NCI-H2107 (cell line): ENCODE measurements around the gene EFS.

Experiments
- DNase-seq: peaks from one replicate; lab custom pipeline; 2025; lab: John Stamatoyannopoulos, UW

Gene EFS

DNA sequence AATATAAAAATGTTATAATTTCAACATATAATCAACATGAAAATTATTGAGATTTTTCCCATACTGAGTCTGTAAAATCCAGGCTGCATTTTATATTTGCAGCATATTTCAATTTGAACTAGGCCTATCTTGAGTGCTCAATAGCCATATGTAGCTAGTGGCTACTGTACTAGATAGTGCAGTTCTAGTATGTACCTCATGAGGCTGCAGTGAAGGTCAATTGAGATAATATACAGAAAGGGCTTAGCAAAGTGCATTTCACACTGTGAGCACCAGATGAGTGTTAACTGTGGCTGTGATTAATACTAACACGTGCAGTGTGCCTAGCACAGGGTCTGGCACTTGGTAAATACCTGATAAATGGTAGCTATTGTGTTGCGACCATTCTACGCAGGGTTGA, 6.9 kb downstream of the EFS start:
- no peak for DNase-seq

DNA sequence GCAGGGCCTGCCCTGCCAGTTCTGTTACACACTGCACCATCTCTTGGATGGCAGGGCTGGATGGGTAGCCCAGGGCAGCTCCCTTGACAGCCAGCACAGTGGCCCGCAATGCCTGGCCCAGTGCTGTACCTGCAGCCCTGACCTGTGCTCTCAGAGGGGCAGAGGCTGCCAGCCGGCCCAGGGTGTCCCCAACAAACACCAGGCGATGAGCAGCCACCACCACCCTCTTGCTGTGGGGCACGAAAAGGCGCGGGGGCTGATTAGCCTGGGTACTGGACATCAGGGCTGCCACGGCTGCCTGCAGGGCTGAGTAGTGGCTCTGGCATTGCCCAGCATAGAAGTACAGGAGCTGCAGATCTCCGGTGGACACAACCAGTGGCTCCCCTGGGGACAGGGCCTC, 7.7 kb downstream of the EFS start:
- DNase-seq: no peak

DNA sequence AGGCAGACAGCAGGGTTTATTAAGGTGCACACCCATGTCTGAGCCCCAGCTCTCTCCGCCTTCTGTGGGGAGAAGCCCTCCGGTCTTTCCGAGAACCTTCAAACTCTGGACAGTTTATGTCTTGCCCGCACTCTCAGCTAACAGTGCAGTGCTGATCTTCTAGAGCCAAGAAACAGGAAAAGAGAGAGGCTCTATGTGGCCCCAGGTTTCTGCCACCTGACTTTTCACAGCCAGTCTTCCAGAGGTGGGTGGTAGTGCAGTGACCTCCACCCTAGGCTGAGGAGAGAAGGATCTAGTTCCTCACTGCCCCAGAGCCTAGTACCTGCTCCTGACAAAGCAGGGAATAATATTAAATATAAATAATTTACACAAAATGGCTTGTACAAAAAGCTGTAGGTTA, 8.3 kb downstream of the EFS start:
- no peak for DNase-seq

DNA sequence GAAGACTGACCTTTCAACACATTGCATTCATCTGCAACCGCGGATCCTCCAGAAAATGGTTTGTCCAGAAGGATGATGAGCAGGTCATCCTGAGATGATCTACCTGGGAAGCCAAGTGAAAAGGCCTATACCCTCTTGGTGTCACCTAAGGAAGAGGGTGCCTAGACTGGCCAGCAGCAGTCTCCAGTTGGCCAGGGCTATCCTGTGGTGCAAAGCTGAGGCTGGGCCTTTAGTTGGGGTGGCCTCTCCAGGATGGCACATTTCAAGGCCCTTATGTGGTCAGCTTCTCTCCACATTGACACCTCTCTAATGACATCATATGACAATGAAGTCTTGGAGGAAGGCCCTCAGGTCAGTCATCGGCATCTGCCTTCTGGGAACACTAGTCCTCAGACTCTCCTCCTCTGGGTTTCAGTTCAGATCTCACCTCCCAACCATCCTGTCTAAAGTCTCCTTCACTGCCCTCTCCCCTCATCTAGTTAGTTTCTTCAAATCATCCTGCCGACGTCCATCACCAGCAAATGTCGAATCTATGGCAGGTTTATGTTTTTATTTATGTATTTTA, 9.0 kb downstream of the EFS start:
- DNase-seq: no peak

DNA sequence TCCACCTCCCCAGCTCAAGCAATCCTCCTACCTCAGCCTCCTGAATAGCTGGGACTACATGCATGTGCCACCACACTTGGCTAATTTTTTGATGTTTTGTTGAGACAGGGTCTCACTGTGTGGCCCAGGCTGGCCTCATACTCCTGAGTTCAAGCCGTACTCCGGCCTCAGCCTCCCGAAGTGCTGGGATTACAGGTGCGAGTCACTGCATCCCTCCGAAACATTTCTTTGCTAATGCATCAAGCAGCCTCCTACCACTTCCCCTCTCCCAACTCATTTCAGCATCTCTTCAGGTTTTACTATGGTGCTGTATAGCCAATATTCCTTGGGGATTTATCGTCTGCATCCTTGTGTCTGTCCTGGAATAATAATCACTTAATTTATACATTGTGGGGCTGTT, 10.0 kb downstream of the EFS start:
- no peak for DNase-seq

DNA sequence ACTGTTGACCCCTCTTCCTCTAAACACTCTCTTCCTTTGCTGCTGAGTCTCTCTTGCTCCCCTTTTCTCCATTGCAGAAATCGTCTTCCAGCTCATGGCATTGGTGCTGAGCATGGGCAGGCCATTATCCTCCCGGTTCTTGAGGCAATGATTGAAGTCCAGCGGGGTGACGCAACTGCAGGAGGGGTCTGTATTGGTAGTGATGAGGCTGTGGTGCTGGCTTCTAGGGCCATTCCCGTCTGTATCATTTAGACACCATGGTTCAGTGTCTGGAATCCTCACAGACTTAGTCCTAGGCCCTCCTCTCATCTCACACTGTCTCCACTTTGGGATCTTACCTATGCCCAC, 11.6 kb downstream of the EFS start:
- DNase-seq: no peak

DNA sequence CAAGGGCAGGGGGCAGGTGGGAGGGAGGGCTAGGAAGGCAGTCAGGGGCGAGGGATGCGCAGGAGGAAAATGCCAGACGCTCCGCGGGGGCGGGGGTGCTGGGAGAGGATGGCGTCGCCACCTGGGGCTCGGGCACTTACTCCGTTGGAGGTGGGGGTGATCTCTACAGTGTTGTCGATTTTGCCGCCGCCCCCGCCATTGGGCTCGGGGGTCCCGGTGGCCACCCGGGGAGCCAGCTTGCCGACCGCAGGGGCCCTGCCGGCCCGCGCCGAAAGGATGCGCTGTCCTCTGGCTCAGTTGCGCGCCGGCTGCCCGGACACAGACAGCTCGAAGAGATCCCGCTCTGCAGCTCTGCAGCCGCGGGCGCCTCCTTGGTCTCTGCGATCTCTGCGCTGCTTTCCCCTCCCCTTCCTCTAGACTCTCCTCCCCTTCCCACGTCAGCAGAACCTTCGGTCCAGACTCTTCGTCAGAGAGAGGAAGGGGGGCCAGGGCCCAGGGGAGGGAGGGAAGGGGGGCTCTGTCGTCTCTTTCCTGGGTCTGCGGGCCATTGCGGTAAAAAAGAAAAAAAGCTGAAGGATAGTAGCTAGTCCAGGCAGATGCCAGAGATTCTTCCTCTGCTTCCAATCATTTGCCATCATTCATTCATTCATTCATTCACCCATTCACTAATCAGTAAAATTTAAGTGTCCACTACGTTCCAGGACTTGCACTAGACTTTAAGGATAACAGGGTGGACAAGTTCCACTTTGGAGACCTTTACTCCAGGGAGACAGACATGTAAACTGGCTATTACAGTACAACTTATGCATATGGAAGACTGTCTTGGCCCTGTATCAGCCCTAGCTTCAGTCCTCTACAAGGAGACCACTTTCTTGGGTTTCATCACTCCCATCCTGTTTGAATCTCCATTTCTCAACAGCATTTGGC, 12.2 kb downstream of the EFS start, which contains the start of gene SLC22A17:
Gene SLC22A17, minus strand, starts transcription at position 382 of the 927 bp plus-strand sequence.
- DNase-seq: peak; percentile 62

DNA sequence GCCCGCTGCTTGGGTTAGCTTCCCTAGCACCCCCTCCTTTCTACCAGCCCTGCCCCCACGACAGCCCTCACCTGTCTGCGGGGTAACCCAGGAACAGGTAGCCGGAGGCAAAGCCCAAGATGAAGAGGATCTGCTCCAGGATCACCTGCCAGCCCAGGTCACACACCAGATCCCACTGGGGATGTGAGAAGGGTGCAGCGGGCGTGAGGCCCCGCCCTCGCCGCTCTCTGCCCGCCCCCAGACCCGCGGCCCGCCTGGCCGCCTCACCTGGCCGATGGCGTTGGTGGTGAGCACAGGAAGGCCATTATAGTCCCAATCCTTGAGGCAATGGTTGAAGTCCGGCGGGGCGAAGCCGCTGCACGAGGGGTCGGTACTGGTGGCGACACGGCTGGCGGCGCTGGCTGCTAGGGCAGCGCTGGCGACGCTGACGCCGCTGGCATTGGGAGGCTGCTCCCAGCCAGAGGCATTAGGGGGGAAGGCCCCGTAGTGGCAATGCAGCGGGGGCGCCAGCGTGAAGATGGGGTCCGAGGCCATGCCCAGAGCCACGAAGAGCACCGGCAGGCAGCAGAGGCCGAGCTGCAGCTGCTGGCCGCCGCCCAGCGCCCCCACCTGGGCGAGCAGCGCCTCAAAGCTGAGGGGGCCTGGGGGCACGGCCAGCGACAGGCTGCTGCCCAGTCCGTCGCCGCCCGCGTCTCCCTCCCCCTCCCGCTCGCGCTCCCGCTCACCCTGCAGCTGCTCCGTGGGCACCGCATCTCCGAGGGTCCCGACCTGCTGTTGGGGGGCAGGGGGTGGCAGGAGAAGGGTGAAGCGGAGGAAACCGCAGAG, 13.1 kb downstream of the EFS start:
- DNase-seq: no peak

DNA sequence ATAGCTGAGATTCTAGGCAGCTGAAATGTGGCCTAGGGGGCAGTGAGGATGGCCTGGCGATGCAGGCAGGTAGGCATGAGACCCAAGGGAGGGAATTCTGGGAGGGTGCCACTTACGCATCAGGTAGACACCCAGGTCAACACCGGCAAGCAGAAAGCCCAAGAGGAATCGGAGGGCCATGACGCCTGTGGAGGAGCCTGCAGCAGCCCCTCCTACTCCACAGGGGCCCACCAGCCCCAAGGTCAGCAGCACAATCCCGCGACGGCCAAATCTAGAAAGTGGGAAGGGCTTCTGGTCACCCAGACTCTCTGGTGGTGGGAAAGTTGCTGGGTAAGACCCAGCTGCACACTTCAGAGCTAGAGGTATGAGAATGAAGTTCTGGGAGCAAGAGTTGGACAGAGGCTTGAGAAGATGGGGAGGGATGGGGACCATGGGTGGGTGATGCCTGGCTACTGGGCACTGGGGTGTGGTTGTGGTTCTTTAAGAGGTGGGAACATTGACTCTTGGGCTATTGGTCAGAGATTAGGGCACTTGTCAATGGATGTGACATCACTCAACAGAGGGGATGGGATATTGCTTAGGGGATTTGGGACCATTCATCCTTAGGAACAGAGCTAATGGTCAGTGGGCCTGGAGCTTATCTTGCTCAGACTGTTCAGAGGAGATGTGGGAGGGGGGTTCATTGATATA, 15.7 kb downstream of the EFS start:
- DNase-seq: no peak

DNA sequence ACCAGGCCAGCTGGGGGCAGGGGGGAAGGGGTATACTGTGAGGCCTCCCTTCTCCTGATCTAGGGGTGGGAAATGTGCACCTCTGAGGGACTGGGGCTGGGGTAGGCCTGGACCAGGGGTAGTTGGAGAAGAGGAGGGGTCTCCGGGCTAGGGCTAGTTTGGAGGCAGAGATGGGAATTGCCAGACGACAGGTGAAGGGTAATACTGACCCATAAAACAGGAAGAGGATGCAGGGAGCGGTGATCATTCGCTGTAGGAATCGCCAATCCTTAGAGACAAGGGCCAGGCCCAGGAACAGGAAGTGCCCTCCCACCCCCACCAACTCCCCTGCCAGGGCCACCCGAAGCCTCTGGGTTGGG, 16.7 kb downstream of the EFS start:
- DNase-seq: no peak

DNA sequence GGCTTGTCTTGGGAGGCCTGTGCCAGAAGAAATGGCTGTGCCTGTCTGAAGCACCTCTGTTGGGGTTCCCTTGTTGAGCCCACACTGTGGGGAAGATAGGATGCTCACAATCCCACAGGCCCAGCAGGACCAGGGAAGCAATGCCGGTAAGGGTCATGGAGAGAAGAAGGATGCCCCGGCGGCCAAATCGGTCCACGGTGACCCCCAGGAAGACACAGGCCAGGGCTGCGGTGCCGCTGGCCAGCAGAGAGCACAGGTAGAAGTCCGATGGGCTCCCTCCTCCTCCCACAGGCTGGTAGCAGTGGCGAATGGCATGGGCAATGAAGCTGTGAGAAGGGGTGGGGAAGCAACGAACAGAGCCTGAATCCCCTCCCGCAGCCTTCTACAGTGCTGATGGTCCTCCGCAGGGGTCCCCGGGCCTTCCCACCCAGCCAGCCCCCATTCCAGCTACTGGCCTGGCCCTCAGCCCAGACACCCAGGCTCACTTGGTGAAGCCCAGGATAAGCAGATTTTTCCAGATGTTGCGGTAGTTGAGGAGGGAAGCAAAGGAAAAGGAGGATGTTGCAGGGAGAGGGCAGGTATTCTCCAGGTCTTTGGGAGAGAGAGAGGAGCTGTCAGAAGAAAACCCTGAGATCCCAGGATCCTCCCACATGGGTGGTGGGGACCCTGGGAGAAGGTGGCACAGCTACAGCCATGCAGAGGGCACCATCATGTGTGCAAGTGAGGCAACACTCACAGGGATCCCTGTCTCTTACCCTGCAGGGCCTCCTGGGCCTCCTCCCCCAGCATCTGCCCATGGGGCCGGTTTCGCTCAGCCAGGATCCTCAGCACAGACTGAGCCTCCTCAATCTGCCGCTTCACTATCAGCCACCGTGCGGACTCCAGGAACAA, 17.3 kb downstream of the EFS start:
- no peak for DNase-seq

DNA sequence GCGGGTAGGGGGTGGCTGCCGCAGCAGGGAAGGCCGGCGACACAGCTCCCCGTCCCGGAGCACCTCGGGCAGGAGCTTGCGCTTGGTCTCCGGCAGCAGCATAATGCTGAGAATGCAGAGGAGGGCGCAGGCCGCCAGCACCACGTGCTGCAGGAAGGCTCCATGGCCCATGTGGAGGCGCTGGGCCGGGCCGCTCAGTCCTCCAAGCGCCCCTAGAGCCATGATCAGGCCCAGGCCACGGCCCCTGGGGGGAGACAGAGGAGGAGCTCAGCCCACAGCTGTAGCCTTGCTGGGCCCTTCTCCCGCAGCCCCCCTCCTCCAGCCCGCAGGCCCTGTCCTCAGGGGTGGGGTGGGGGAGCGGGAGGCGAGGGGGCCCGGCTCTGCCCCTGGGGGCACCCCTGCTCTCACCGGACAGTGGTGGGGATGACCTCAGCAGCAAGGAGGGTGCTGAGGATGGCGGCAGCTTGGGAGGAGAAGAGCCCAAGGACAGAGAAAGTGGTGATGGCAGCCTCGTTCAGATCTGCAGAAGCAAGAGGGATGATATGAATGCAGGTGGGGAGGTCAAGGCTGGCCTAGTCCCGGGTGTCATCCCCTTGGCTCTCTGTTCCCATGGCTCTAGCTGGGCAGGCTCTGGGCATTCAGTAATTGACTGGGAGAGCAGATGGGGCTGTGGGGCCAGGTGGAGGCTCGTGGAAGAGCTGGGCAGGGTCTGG, 18.1 kb downstream of the EFS start:
- no peak for DNase-seq

DNA sequence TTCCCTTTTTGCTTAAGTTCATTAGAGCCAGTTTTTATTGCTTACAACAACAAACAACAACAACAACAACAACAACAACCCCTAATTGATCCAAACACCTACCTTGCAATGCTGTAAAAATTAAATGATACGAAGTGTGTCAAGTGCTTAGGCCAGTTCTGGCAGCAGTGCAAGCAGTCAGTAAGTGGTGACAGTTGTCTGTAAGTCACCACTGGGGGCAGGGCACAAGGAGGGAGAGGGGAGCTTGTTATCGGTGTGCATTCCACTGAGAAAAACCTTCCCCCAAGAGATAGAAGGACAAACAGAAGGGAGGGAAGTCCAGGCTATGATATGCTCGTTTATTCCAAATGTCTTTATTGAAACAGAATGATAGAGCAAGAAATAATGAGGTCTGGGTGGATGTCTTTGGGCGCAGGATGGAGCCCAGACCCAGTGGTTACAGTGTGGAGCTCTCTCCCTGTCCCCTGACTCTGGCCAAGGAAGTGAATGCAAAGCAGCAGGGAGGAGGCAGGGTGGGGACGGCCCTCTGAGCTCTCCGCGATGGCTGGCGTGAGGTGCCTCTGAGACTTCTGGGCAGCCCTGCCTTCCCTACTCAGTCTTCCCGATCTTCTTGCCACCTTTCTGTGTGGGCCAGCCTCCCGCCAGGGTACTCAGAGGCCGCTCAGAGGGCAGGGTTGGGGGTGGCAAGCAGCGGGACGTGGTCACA, 18.8 kb downstream of the EFS start:
- DNase-seq: no peak

DNA sequence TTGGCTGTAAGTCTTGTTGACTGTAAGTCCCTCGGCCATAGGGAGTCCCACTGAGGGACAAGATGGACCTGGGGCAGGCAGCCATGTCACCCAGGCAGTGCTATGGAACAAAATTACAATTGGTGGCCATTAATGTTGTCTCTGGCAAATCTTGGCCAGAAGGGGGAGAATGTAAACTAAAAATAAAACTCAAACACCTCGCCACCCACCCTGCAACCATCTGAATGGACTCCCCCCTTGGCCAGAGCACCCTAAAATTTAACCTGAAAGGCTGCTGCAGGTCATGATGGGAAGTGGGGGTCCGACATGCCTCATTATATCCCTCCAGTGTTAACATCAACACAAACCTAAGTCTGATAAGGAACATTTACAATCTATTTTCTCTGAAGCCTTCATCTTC, 20.5 kb downstream of the EFS start:
- DNase-seq: no peak

DNA sequence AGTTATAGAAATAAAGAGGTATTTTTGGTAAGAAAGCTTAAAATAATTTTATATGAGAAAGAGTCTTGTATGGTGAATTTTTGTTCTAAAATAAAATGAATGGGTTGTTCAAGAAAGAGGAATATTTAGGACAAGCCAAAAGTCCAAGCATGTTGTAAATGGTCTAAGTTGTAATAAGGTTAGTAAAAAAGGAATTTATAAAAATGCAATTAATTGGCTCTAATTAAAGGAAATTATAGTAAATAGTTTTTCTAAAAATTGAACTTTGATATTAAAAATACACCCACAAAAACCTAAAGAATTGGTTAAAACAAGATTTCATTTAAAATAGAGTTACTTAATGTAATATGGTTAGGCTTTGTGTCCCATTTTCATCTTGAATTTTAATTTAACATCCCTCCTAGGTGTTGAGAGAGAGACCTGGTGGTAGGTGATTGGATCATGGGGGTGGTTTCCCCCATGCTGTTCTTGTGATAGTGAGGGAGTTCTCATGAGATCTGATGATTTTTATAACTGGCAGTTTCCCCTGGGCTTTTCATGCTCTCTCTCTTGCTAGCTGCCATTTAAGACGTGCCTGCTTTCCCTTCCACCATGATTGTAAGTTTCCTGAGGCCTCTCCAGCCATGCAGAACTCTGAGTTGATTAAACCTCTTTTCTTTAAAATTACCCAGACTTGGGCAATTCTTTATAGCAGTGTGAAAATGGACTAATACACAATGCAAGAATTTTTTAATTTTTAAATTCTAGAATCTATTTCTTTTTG, 25.3 kb downstream of the EFS start:
- no peak for DNase-seq

DNA sequence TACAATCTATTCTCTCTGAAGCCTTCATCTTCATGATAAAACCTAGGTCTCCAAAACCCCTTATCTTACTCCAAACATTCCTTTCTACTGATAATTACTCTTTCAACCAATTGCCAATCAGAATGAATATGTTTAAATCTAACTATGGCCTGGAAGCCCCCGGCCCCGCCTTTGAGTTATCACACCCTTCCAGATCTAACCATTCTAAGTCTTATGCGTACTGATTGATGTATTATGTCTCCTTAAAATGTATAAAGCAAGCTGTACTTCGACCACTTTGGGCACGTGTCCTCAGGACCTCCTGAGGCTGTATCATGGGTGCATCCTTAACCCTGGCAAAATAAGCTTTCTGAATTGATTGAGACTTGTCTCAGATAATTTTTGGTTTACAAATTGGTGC, 29.3 kb downstream of the EFS start:
- DNase-seq: no peak

DNA sequence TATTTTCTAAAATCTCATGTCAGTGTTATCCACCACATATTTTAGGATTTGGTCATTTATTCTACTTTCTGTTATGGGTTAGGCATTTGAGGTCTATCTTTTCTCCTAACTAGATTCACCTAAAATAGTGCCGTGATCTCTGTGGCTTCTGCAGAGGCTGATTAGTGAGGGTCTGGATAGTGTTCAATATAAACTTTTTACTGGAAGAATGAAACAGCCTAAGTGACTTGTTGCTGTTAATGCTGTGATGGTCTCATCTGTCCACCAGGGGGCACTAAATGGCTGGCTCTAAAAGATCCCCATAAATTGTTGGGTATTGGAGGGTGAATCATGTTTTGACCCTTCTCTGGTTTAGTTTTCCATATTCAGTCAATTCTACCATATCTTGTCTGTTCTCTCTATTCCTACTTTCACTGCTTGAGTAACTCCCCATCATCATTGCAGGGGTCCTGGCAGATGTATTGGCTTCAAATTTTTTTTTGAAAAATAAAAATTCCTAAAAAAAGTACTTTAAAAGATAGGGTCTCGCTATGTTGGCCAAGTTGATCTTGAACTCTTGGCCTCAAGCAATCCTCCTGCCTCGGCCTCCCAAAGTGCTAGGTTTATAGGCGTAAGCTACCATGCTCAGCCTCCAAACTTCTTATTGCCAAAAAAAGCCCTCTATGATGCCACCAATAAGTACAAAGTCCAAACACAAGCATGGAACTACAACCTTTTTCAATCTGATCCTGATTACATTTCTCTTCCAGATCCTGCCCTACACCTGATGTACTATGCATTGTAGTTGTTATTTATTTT, 36.8 kb downstream of the EFS start:
- DNase-seq: peak; percentile 68
